AG08396 (cell line): ENCODE data around the gene SPATA32.
A peak's percentile ranks its signal among the peaks of the same experiment; 100 is the strongest.
"Not testable (repeated sequence)": the region's sequence is repeated elsewhere in the genome, so short reads cannot be mapped to it uniquely, and the experiment has no call there.

ENCODE experiments used
- DNase-seq: peaks from one replicate; pipeline ENCODE4 v3.0.0; 2012; ENCODE audit warnings: low spot score, mixed read lengths

The SPATA32 gene

DNA sequence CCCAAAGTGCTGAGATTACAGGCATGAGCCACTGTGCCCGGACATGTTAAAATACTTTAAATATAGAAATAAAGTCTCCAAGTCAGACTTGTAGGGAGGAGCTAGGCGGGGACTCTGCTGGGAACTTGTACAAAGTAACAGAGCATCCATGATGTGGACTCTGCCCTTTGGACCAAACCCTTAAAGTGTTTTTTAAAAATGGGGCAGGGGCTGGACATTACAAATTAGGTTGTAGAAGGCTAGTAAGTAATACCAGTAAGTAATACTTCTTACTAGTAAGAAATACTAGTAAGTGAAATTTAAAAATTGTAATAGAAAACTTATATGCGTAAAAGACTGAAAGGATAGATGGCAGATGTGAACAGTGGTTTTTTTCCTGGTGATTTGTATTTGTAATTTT, 9.7 kb upstream of the SPATA32 start:
- no peak for DNase-seq

DNA sequence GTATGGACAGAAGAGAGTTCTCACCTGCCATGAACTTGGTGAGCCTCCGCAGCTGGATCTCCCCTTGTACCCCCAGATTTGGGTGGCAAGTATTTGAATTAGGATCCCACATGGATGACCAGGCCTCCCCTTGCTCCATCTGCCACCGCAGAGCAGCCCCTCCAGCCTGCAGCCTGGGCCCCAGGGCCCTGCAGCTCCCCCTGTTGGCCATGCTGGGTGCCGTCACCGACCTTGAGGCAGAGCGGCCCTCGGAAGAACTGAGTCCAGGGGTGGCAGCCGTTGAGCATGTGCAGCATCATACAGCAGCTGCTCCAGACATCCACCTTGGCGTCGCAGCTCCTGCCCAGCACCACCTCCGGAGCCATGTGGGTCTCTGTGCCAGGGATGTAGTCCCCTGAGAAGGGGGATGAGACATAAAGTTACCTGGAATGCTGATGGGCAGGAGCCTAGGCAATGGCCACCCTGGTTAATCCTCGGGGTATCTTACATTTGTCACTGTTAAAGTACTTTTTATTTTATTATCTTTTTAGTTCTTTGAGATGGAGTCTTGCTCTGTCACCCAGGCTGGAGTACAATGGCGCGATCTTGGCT, 9.0 kb upstream of the SPATA32 start:
- no peak for DNase-seq

DNA sequence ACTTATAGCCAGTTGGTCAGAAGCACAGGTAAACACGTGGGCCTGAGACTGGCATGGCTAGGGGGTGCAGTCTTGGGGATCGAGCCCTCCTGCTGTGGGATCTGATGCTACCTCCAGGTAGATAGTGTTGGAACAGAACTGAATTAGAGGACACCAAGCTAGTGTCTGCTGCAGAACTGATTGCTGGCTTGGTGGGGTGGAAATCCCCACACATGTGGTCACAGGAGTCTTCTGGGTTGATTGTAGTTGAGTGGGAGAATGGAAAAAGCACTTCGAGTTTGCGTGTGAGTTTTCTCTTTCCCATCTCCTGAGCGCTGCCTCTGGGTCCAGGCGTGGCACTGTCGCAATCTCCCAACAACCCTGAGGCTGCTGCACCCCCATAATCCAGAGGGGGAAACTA, 8.0 kb upstream of the SPATA32 start:
- no peak for DNase-seq

DNA sequence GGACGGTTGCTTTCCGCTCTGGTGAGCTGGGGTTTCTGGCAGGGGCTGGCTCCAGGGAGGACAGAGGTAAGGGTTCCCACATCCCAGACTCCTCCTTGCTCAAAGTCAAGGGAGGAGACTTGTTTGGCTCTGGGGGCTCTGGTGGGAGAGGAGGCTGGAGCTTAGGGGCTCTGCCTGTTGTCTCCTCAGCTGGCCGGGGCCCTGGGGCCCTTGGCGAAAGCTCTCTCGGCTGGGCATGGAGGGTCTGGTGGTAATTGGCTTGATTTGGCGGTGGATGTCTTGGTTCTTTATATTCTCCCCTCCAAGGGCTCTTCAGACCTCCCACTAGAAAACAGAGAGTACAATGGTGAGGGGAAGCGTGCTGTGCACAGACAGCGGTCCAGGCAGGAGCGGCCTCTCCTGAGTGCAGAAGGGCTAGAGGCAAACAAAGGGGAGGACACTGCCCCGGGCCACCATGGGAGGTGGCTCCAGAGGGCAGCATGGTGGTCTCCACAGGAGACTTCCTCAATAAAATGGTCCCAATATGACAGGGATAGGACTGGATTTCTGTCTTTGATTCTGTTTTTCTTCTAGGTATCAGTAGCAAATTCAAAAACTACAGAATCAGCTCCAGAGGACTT, 5.7 kb upstream of the SPATA32 start:
- no peak for DNase-seq

DNA sequence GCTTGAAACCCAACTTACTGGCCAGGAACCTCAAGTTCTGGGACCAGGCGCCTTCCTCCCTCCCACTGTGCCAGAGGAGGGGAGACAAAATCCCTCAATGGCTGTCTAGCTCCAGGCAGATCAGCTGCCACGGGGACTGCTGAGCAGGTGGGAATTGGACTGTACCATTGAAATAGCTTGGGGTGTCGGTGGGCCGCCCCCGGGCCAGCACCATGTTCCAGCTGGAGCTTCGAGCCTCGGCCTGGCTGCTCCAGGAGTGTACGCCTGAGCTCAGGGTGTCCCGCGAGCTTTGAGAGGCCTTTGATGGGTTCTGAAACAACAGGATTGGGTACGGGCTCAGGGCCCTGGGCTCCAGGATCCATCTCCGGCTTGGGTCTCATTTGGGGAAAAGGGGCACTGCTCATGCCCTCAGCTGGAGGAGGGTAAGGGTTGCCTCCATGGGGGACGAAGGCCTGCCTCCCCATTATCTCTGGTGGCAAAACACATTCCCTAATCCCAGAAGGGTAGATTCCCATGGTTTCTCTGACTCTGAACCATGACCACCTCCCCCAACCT, 4.6 kb upstream of the SPATA32 start:
- DNase-seq = no peak

DNA sequence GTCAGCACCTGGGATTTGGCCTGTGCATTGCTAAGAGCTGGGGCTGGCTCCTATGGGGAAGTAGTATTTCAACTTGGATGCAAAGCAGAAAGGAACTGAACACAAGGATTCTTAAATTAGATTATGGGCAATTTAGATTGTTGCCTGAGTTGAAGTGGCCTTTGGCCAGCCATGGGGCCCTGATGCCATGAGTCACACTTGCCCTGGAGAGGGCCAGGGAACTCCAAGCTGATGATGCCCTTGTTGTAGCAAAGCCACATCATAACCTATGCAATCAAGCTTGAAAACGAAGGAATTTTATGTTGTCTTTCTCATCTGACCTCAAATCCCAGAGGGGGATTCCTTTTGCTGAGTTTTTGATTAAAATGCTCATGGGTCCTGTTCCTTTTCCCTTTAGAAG, 3.9 kb upstream of the SPATA32 start:
- DNase-seq = peak; percentile 85

DNA sequence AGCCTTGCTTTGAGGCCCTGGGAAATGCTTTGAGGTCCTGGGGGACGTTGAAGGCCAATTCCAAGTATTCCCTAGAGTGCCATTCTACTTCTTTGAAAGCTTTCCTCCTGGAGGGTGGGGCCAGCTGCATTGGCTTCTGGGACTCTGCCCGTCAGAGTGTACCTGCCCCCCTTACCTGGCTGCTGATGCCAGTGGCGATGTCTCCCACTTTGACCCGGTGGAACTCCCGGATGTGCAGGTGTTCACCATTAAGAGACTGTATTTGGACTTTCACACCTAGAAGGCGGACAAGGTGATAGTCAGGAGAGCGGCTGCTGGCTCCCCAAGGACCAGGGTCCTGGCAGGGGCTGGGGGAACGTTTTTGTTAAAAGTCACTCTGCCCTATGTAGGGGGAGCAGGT, 3.1 kb upstream of the SPATA32 start:
- DNase-seq = no peak

DNA sequence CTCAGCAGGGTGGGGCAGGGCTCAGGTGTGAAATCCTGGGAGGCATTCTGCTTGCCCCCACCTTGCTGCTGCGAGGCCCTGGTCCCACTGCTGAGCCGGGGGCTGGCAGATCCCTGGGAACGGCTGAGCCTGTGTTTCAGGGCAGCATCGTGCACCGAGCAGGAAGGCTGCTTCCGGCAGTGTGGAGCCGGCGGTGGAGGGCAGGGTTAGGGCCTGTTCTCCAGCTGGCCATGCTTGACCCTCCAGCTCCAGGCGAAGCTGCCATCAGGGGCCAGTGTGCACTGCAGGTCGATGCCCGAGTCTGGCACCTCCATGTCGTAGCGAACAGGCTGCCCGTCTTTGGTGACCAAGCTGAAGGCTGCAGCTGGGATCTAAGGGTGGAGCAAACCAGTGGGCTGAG, 2.5 kb upstream of the SPATA32 start:
- no peak for DNase-seq

DNA sequence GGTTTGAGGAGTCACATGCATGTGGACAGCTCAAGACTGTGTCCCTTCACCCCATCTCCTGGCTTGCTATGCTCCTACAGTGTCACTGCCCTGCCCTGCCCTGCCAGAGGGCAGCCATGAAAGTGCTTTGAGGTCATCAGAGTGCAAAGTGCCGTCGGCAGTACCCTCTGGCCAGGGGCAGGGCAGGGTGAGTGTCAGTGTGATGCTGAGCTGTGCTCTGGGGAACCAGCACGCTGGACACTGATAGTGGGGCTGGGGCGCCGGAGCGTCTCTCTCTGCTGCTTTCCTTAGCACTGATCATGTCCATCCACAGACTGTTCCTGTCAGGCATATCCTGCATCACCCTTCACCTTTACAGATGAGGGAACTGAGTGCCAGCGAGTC, 1.6 kb upstream of the SPATA32 start:
- no peak for DNase-seq

DNA sequence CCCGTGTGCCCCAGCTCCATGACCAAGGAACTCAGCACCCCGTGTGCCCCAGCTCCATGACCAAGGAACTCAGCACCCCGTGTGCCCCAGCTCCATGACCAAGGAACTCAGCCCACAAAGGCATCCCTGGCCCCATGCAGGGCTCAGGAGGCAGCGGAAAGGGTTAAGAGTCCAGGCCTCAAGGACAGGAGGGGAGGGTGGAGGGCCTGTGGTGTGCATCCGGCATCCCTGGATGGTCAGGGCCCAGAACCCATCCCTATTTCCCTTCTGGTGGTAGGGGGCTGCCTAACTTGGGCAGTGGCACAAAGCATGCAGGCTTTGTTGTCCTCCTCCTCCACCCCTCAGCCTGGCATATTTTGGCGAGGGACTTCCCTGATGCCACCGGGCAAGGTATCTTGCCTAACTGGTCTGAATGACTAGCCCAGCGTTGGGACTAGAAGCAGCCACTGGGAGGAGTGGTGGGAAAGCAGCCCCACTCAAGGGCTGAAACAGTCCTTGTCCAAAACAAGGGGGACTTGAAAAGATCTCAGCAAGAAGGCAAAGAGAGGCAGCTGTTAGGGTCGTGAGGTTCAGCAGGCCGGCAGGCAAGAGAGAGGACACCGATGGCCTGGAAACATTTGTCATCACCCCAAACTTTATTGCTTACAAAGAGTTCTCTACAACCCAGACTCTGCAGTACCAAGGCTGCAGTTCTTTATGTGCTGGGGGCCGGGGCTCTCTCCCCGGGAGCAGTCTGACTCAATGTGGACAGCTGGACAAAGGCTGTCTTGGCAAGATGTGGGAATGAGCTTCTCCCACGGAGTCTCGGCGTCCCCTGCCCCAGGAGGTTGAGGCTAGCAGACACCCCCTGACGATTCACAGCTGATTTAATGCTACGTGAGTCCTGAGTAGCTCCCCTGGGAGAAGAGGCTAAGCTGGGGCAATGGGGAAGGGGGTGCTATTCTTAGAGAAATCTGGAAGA, 902 bp upstream of the SPATA32 start:
- no peak for DNase-seq

DNA sequence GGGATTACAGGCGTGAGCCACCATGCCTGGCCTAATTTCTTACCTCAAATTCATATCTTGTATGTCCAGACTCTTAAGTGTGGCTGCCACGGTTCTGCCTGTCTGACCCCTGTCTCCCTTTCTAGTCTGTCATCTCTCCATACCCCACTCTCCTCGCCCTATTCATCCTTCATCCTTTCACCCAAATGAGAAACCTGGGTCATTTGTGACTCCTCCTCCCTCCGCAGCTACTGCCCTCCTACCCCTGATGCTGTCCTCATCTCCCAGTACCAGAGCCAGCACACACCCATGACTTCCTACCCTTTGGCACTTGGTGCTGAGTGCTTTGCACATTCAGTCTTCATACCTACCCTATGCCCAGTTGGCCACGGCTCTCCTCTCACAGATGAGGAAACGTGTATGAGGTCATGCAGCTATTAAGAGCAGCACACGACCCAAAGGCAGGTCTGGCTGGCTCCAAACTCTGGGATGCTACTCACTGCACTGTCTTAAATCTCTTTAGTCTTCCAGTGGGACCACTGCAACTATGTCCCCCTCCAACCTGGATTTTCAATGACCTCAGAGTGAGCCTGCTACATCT, 1.6 kb downstream of the SPATA32 start:
- no peak for DNase-seq

DNA sequence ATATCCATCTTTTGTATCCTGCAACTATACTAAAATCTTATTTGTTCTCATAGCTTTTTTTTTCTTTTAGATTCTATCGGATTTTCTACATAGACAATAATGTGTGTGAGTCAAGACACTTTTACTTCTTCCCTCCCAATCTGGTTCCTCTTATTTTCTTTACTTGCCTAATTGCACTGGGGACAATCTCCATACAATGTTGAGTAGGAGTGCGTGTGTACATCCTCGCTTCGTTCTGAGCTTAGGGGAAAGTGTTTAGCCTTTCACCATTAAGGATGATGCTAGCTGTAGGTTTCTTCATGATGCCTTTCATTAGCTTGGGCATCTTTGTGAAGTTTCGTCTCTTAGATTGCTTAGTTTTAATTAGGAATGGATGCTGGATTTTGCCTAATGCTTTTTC, 2.9 kb downstream of the SPATA32 start:
- no peak for DNase-seq

DNA sequence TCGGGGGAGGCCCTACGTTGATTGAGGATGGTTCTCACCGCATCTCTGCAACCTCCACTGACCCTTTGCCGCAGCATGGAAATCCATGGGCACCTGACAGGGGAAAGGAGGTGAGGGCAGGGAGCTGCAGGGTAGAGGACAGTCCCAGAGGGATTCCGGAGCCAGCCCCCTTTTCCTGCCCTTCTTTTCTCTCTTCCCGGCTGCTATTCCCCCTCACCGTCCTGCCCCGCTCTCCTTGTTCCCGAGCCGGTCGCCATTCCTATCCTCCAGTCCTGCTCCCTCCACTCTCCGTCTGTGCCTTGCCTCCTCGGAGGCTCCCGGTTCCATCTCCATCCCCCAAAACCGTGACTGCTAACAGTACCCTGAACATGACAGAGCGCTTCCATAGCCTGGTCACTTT, 4.8 kb downstream of the SPATA32 start:
- no peak for DNase-seq

DNA sequence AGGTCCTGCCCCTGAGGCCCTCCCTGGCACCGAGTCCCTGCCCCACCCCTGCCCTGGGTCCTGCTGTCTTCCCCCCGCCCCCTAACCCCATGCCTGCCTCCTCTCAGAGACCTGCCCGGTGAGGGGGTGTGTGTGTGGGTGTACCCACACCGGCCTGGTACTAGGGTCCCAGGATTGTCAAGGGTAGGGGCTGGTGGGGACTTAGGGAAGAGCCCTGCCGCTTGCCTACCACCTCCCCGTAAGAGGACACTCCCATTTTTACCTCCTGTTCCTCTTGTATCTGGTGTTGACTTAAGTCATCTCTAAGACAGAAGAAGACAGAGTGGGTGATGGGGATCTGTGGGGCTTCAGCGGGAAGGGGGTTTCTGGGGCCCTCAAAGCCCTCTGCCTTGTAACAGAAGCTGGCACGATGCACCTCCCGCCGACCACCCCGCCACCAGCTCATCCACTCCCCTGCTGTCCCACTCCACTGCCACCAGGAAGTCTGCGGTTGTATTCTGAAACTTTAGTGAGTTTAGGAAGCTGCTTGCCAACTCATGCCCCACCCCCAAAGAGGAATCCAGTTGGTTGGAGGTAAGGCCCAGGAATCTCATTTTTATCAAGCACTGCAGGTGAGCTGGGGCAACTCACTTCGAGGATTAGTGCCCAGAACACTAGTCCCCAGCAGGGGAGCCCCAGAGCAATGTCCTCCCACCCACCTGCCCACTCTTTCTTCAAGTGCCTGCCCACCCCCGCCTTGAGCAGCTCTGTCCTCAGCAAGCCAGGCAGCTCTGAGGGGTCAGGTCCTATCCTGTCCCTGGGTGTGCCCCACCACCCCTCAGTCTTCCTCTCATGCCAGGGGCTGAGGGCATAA, 5.6 kb downstream of the SPATA32 start:
- no peak for DNase-seq

DNA sequence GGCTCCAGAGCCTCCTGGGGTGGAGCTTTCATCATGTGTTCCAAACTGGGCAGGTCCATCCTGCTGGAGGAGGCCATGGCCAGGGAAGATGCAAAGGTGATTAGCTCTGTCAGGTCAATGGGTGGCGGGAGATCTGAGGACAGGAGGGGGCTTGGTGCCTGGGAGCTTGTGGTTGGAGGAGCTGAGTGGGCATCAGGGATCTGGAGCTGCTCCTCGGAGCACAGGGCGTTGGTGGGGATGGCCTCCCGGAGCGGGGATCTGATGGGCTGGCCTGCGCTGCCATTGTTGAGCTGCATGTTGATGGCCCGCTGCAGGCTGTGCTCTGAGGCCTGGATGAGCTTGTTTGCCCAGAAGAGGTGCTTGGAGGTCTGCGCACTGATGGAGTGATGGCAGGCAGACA, 6.5 kb downstream of the SPATA32 start:
- DNase-seq = no peak

DNA sequence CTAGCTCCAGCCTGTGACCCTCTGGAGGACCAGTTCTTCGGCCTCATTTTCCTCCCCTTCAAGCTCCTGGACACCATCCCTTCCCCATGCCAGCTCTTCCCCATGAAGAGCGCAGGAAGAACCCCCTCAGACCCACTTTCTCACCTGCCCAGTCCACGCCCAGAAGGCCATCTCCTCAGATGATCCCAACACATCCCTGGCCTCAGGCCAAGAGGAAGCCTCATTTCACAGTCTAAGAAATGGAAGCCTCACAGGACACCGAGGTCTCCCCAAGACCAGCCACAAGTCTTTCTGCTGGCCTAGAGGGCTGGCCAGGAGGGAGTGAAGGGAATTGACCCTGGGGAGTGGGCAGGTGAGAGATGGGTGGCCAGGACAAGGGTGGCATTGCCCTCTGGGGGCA, 8.0 kb downstream of the SPATA32 start:
- no peak for DNase-seq

DNA sequence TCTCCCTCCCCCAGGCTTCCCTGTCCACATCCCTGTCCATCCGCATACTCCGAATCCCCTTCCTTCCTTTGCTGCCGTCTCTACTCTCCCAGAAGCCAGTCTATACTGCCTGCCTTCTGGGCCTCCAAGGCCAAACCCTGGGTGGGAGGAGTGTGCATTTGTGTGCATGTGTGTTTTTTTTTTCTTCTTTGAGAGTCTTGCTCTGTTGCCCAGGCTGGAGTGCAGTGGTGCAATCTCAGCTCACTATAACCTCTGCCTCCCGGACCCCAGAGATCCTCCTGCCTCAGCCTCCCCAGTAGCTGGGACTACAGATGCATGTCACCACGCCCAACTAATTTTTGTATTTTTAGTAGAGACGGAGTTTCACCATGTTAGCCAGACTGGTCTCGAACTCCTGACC, 8.7 kb downstream of the SPATA32 start:
- DNase-seq = not testable (repeated sequence)

DNA sequence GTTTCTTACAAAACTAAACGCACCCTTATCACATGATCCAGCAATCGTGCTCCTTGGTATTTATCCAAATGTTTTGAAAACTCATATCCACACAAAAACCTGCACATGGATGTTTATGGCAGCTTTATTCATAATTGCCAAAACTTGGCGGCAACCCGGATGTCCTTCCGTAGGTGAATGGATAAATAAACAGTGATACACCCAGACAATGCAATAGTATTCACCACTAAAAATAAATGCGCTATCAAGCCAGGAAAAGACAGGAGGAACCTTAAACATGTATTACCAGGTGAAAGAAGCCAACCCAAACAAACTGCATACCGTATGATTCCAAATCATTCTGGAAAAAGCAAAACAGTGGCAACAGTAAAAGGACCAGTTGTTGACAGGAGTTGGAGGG, 10.0 kb downstream of the SPATA32 start:
- no peak for DNase-seq

DNA sequence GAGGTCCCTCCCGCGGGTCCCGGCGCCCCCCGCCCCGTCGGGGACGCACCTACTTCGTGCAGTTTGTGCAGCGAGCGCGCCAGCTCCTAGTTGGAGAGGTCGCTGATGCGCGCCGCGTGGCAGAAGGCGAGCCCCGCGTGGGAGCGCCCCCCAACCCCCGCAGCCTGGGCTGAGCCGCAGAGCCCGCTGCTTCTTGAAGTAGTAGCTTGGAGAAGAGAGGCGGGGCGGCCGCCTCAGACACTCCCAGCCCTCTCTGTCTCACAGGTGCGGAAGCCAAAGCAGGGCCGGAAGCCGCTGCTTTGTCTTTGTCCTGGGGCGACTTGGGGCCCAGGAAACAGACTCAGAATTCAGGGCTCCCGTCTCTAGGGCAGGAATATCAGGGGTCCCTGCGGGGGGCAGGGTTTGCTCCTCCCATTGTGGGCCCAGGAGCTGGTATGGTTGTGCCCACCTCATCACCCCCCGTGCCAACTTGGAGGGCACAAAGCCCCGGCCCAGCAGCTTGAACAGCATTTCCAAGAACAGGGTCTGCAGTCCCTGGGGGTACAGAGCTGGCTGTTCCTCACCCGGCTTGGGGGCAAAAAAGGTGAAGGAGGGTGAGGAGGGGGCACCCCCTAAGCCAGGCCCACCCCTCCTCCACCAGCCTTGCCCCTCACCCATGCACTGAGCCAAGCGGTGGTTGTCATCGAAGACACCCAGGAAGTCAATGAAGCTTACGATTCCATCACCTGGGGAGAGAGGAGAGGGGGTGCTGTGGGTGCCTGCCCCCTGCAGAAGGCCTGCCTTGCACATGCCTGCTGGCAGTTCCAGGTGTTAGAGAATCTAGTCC, 13.5 kb downstream of the SPATA32 start:
- DNase-seq = no peak

DNA sequence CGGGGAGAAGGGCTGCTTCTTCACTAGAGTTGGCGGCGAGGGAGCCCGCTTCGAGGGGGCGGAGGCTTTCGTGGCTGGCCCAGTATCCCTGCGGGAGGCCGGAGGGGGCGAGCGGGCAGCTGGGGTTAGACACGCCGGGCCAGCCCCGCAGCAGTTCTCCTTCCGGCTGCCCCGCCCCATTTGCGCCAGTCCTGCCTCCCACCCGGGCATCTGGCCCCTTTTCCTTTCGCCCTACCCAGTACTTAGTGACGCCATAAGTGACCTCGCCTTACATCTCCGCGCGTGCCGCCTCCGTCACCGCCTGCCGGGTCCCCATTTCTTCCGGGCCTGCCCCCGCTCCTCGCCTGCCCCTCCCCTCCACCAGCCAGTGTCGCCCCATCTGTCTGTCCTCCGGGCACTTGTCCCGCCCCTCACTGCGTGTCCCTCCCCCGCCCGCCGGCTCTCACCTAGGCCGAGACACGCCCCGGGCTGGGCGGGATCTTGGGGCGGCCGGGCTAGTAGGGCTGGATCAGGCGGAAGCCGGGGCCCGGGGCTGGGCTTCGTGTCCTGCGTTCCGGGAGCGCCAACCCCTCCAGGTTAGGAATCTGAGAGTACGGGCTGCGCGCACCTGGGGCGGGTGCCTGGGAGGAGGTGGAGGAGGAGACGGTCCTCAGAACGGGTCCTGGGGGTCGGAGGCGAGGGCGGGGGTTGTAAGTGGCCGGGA, 14.3 kb downstream of the SPATA32 start:
- DNase-seq = peak; percentile 91
